PC-3 (cell line): ENCODE data around the gene MALRD1.

Experiments used
- EZH2 ChIP-seq: fragments of 300-600 bp; sonication (generic); IDR thresholded peaks from one replicate; pipeline ENCODE4 v1.6.1; 2017; ENCODE audit warnings: antibody characterized with exemption, mild to moderate bottlenecking, low read length; ENCODE audit not compliant: unreplicated experiment
- TF ChIP-seq, protein P1 (sequence below): fragments of 300-600 bp; sonication (generic); conservative IDR thresholded peaks from 2 replicates; pipeline ENCODE4 v1.5.1; 2017; ENCODE audit warnings: antibody characterized with exemption, low read depth, mild to moderate bottlenecking, low read length

DNA sequence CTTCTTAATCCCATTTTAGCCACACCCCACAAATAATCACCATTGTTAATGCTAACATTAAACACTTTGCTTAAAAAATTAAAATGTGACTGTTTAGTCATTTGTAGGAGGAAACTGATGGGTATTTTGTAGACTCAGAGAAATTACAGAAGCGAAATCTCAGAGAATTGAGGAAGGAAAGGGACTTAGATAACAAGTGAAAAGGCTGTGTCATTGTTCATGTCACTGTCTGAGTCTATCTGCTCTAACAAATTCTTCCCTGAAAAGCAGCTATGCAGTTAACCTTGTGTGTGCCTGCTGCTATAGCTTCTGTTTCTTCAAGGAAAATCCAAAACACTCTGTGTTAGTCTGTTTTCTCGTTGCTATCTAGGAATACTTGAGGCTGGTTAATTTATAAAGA is 726.7 kb downstream of the MALRD1 start:
- TF ChIP-seq, protein P1, sequence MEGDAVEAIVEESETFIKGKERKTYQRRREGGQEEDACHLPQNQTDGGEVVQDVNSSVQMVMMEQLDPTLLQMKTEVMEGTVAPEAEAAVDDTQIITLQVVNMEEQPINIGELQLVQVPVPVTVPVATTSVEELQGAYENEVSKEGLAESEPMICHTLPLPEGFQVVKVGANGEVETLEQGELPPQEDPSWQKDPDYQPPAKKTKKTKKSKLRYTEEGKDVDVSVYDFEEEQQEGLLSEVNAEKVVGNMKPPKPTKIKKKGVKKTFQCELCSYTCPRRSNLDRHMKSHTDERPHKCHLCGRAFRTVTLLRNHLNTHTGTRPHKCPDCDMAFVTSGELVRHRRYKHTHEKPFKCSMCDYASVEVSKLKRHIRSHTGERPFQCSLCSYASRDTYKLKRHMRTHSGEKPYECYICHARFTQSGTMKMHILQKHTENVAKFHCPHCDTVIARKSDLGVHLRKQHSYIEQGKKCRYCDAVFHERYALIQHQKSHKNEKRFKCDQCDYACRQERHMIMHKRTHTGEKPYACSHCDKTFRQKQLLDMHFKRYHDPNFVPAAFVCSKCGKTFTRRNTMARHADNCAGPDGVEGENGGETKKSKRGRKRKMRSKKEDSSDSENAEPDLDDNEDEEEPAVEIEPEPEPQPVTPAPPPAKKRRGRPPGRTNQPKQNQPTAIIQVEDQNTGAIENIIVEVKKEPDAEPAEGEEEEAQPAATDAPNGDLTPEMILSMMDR, result no peak
- no peak for TF ChIP-seq EZH2
